ENCODE results near the gene USP48.
"Not testable (repeated sequence)": the region's sequence is repeated elsewhere in the genome, so short reads cannot be mapped to it uniquely, and the experiment has no call there.

- not testable (repeated sequence) for TF ChIP-seq CTCF (IDR thresholded peaks at IDR 0.05; ENCODE audit: low read length); EZH2 (optimal IDR thresholded peaks at IDR 0.05; ENCODE audit: low read depth, low read length)
These were observed 12.3 kb downstream of the USP48 start for GRCh38 chr1:21770602-21771001.
